Measurements from ENCODE around the gene FTO.

DNA sequence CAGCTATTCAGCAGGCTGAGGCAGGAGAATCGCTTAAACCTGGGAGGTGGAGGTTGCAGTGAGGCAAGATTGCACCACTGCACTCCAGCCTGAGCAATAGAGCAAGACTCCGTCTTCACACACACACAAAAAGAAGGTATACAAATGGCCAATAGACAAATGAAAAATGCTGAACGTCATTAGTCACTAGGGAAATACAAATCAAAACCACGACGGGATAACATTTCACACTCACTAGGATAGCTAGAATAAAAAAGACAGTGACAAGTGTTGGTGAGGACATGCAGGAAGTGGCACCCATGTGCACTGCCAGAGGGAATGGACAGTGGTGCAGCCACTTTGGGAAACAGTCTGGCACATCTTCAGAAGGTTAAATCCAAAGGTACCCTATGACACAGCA is 172.9 kb downstream of the FTO start:
- TF ChIP-seq, protein P1, sequence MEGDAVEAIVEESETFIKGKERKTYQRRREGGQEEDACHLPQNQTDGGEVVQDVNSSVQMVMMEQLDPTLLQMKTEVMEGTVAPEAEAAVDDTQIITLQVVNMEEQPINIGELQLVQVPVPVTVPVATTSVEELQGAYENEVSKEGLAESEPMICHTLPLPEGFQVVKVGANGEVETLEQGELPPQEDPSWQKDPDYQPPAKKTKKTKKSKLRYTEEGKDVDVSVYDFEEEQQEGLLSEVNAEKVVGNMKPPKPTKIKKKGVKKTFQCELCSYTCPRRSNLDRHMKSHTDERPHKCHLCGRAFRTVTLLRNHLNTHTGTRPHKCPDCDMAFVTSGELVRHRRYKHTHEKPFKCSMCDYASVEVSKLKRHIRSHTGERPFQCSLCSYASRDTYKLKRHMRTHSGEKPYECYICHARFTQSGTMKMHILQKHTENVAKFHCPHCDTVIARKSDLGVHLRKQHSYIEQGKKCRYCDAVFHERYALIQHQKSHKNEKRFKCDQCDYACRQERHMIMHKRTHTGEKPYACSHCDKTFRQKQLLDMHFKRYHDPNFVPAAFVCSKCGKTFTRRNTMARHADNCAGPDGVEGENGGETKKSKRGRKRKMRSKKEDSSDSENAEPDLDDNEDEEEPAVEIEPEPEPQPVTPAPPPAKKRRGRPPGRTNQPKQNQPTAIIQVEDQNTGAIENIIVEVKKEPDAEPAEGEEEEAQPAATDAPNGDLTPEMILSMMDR (IDR thresholded peaks at IDR 0.05; ENCODE audit: control extremely low read depth in 1 of 3, insufficient read depth in 1 of 3, low read depth in 1 of 3, low read length in 3 of 3) = no peak
- TF ChIP-seq GABPA (IDR thresholded peaks at IDR 0.05; ENCODE audit: borderline replicate concordance, insufficient read depth, low read length) (no peak), JUND (IDR thresholded peaks at IDR 0.05; ENCODE audit: low read length) (no peak)

All from H1 (cell line).